ENCODE data around the gene SLC30A3.
"Not testable (repeated sequence)": the region's sequence is repeated elsewhere in the genome, so short reads cannot be mapped to it uniquely, and the experiment has no call there.

The SLC30A3 gene

GRCh38 chr2:27275211-27276150 is 12.6 kb upstream of the SLC30A3 start, which contains the start of gene DNAJC5G:
DNAJC5G (plus strand) TSS chr2:27275433; CDS start chr2:27276729, 1,296 bp downstream.
- DNase-seq (ENCODE audit: low read depth), result no peak
- H3K4me3 ChIP-seq (ENCODE audit: low read length), result no peak within 1 kb of the TSS
- TF ChIP-seq CTCF (conservative IDR thresholded peaks at IDR 0.05; ENCODE audit: low read depth, low read length), result no peak

GRCh38 chr2:27272537-27273522 is 10.0 kb upstream of the SLC30A3 start:
- not testable (repeated sequence) for DNase-seq (ENCODE audit: low read depth); H3K4me3 ChIP-seq (ENCODE audit: low read length)

- H3K4me3 ChIP-seq (ENCODE audit: low read length), result no peak overlapping the region
- TF ChIP-seq CTCF (conservative IDR thresholded peaks at IDR 0.05; ENCODE audit: low read depth, low read length), result no peak
- DNase-seq (ENCODE audit: low read depth), result no peak
Observed at GRCh38 chr2:27271631-27272340, 8.9 kb upstream of the SLC30A3 start.

- TF ChIP-seq CTCF (conservative IDR thresholded peaks at IDR 0.05; ENCODE audit: low read depth, low read length), result no peak
- H3K4me3 ChIP-seq (ENCODE audit: low read length), result no peak overlapping the region
- no peak for DNase-seq (ENCODE audit: low read depth)
Observed at GRCh38 chr2:27270670-27271069, 7.8 kb upstream of the SLC30A3 start.

GRCh38 chr2:27270131-27270530 is 7.3 kb upstream of the SLC30A3 start:
- no peak for TF ChIP-seq CTCF (conservative IDR thresholded peaks at IDR 0.05; ENCODE audit: low read depth, low read length)
- DNase-seq (ENCODE audit: low read depth), result no peak

GRCh38 chr2:27268296-27268695 is 5.4 kb upstream of the SLC30A3 start:
- not testable (repeated sequence) for DNase-seq (ENCODE audit: low read depth); H3K4me3 ChIP-seq (ENCODE audit: low read length)

More at GRCh38 chr2:27270131-27270530, 7.3 kb upstream of the SLC30A3 start:
- H3K4me3 ChIP-seq (ENCODE audit: low read length), result no peak overlapping the region

- H3K4me3 ChIP-seq (ENCODE audit: low read length), result no peak overlapping the region
- DNase-seq (ENCODE audit: low read depth), result no peak
- no peak for TF ChIP-seq CTCF (conservative IDR thresholded peaks at IDR 0.05; ENCODE audit: low read depth, low read length)
Observed at GRCh38 chr2:27265536-27265870, 2.7 kb upstream of the SLC30A3 start.

All from retinal pigment epithelial cell (primary cell).